Naive thymus-derived CD4-positive, alpha-beta T cell (primary cell): Measurements from ENCODE around the gene MAG. TPM values are rescaled to one million over a fixed set of nuclear protein-coding genes. Genes with fewer than 3 reads are reported as not detected.

Experiments
- ATAC-seq: fragments of 150-1000 bp; cut with Tn5 transposase; 2 replicates; pipeline ENCODE4 v1.10.0; 2021; ENCODE audit warnings: mild to moderate bottlenecking, moderate library complexity
- CTCF ChIA-PET: fragments of 350-600 bp; sonication (Branson Sonifier 250); formaldehyde crosslinking; loops from one replicate; lab custom pipeline; 2021; ENCODE audit warnings: antibody characterized with exemption; lab: Charles Lee
- POLR2A ChIA-PET: fragments of 350-600 bp; sonication (Branson Sonifier 250); formaldehyde crosslinking; loops from one replicate; lab custom pipeline; 2021; ENCODE audit warnings: antibody characterized with exemption, inconsistent platforms; lab: Charles Lee
- DNase-seq, 9 donors: peaks; one replicate each; pipeline versions ENCODE4 v3.0.0 to v3.0.0-alpha.2; 2020 to 2022; ENCODE audit warnings: mixed read lengths in 1 of 9
- H3K27ac ChIP-seq: one replicate; pipeline ENCODE4 v1.7.0; 2013; ENCODE audit warnings: mild to moderate bottlenecking, low read depth, low read length, moderate library complexity
- H3K27me3 ChIP-seq, 2 donors: one replicate each; pipeline ENCODE4 v1.7.0; 2013; ENCODE audit warnings: low read length in 2 of 2, mild to moderate bottlenecking in 2 of 2, moderate library complexity in 2 of 2; ENCODE audit not compliant: control insufficient read depth in 2 of 2, insufficient read depth in 2 of 2
- H3K36me3 ChIP-seq, 3 experiments: 1 replicate in 2 of 3; 2 replicates in 1 of 3; pipeline ENCODE4 v1.7.0; 2013; ENCODE audit warnings: low read length in 3 of 3, mild to moderate bottlenecking in 3 of 3, moderate library complexity in 1 of 3; ENCODE audit not compliant: insufficient read depth in 3 of 3, control insufficient read depth in 2 of 3
- H3K4me1 ChIP-seq, 2 donors: one replicate each; pipeline ENCODE4 v1.7.0; 2013; ENCODE audit warnings: low read length in 2 of 2, mild to moderate bottlenecking in 2 of 2, moderate library complexity in 1 of 2; ENCODE audit not compliant: control insufficient read depth in 2 of 2, insufficient read depth in 2 of 2
- H3K4me3 ChIP-seq: 2 replicates; pipeline ENCODE4 v1.7.0; 2013; ENCODE audit warnings: mild to moderate bottlenecking, low read length
- H3K9me3 ChIP-seq, 3 experiments: 1 replicate in 2 of 3; 2 replicates in 1 of 3; pipeline ENCODE4 v1.7.0; 2013; ENCODE audit warnings: low read length in 3 of 3; ENCODE audit not compliant: control insufficient read depth in 2 of 3
- H3K27ac Mint-ChIP-seq, 9 donors: one replicate each; pipeline ENCODE4 v1.8.0; 2020 to 2022; ENCODE audit warnings: mixed read lengths in 9 of 9, mild to moderate bottlenecking in 8 of 9, moderate library complexity in 5 of 9, inconsistent platforms in 2 of 9
- H3K27me3 Mint-ChIP-seq, 5 donors: one replicate each; pipeline ENCODE4 v1.8.0; 2021 to 2022; ENCODE audit warnings: mixed read lengths in 5 of 5, mild to moderate bottlenecking in 1 of 5
- H3K36me3 Mint-ChIP-seq, 5 donors: one replicate each; pipeline ENCODE4 v1.8.0; 2020 to 2022; ENCODE audit warnings: mixed read lengths in 5 of 5, mild to moderate bottlenecking in 3 of 5, inconsistent platforms in 1 of 5
- H3K4me1 Mint-ChIP-seq, 7 donors: one replicate each; pipeline ENCODE4 v1.8.0; 2020 to 2022; ENCODE audit warnings: mixed read lengths in 7 of 7, mild to moderate bottlenecking in 3 of 7, inconsistent platforms in 1 of 7
- H3K4me3 Mint-ChIP-seq, 10 donors: one replicate each; pipeline ENCODE4 v1.8.0; 2020 to 2022; ENCODE audit warnings: mild to moderate bottlenecking in 10 of 10, mixed read lengths in 10 of 10, moderate library complexity in 6 of 10, inconsistent platforms in 2 of 10
- H3K9me3 Mint-ChIP-seq, 11 donors: one replicate each; pipeline ENCODE4 v1.8.0; 2020 to 2022; ENCODE audit warnings: mixed read lengths in 11 of 11, mild to moderate bottlenecking in 4 of 11, inconsistent platforms in 1 of 11, moderate library complexity in 1 of 11
- intact Hi-C, 2 donors: fragments of 100-400 bp; cut with micrococcal nuclease; formaldehyde crosslinking; loops; one replicate each; pipeline ENCODE4 v1.15.1; 2023
- polyA plus RNA-seq, 2 donors: library from polyadenylated mRNA; unstranded; fragments of 300-500 nt; fragmentation: Illumina TruSeq; gene quantifications; one replicate each; pipeline ENCODE4 v1.2.3, GENCODE V29; 2021
- total RNA-seq, 6 experiments: library from RNA in 5 of 6; stranded (reverse) in 5 of 6; gene quantifications; 1 replicate in 5 of 6; 2 replicates in 1 of 6; pipeline ENCODE4 v1.2.3 and lab custom pipeline; 2021 to 2026

Gene MAG
- total and polyA plus RNA-seq, 7 experiments from 2014 or later = 0.29 to 0.31 TPM; not detected in 5

- Mint-ChIP-seq H3K4me3 (no peak overlapping the region), H3K36me3 (no peaks in the 10 kb centered on the region), H3K27ac (no peak overlapping the region), H3K4me1 (peaks cover 0 to 7% (median 0%) of the 10 kb centered on the region in 7 donors), H3K9me3 (no peaks in the 10 kb centered on the region), H3K27me3 (no peaks in the 10 kb centered on the region)
- Histone ChIP-seq H3K4me1 (peaks cover 0 to 11% of the 10 kb centered on the region in 2 donors), H3K27ac (no peak overlapping the region), H3K36me3 (no peaks in the 10 kb centered on the region), H3K27me3 (no peaks in the 10 kb centered on the region), H3K9me3 (no peaks in the 10 kb centered on the region), H3K4me3 (no peak overlapping the region)
- ATAC-seq (no peak), DNase-seq (no peak)
- intact Hi-C loops = no loop called here
- POLR2A ChIA-PET = no interaction called here
- CTCF ChIA-PET = no interaction called here
These were observed 8.3 kb downstream of the MAG start for GRCh38 chr19:35300339-35300649.

- ChIA-PET CTCF (no interaction called here), POLR2A (interaction anchor here (0.7 kb wide), 1 partner anchor 184 kb away, joined by 3 read pairs; no protein-coding TSS in a partner anchor)
- no peaks in the 10 kb centered on the region for H3K27me3 ChIP-seq
- ATAC-seq (no peak), DNase-seq (no peak)
- H3K27me3 Mint-ChIP-seq = no peaks in the 10 kb centered on the region
- H3K4me1 Mint-ChIP-seq = no peaks in the 10 kb centered on the region
- H3K4me1 ChIP-seq = no peaks in the 10 kb centered on the region
- no peaks in the 10 kb centered on the region for H3K9me3 Mint-ChIP-seq
- no peaks in the 10 kb centered on the region for H3K36me3 Mint-ChIP-seq
- no peak overlapping the region for H3K4me3 ChIP-seq
- H3K27ac ChIP-seq = no peak overlapping the region
- no peak overlapping the region for H3K4me3 Mint-ChIP-seq
- intact Hi-C loops = no loop called here
- no peaks in the 10 kb centered on the region for H3K36me3 ChIP-seq
- H3K9me3 ChIP-seq = no peaks in the 10 kb centered on the region
- no peak overlapping the region for H3K27ac Mint-ChIP-seq
These were observed 10.0 kb downstream of the MAG start for GRCh38 chr19:35301961-35302360.

- H3K36me3 Mint-ChIP-seq = no peaks in the 10 kb centered on the region
- no peaks in the 10 kb centered on the region for H3K27me3 Mint-ChIP-seq
- no peaks in the 10 kb centered on the region for H3K9me3 ChIP-seq
- no peaks in the 10 kb centered on the region for H3K27me3 ChIP-seq
- no peaks in the 10 kb centered on the region for H3K9me3 Mint-ChIP-seq
- H3K27ac ChIP-seq = no peak overlapping the region
- H3K4me1 ChIP-seq = no peaks in the 10 kb centered on the region
- H3K4me3 Mint-ChIP-seq = no peak overlapping the region
- no peaks in the 10 kb centered on the region for H3K4me1 Mint-ChIP-seq
- intact Hi-C loops = no loop called here
- H3K4me3 ChIP-seq = no peak overlapping the region
- H3K36me3 ChIP-seq = no peaks in the 10 kb centered on the region
- POLR2A ChIA-PET = no interaction called here
- H3K27ac Mint-ChIP-seq = no peak overlapping the region
- CTCF ChIA-PET = no interaction called here
- DNase-seq (no peak), ATAC-seq (no peak)
These were observed 10.5 kb downstream of the MAG start for GRCh38 chr19:35302446-35302845.

- H3K4me3 ChIP-seq = no peak overlapping the region
- no peaks in the 10 kb centered on the region for H3K4me1 ChIP-seq
- H3K36me3 ChIP-seq = no peaks in the 10 kb centered on the region
- Mint-ChIP-seq H3K4me3 (no peak overlapping the region), H3K36me3 (no peaks in the 10 kb centered on the region), H3K27ac (no peak overlapping the region), H3K27me3 (peaks cover 0 to 4% (median 0%) of the 10 kb centered on the region in 5 donors), H3K4me1 (no peaks in the 10 kb centered on the region), H3K9me3 (no peaks in the 10 kb centered on the region)
- CTCF ChIA-PET = no interaction called here
- ATAC-seq (no peak), DNase-seq (no peak)
- no peaks in the 10 kb centered on the region for H3K27me3 ChIP-seq
- H3K9me3 ChIP-seq = no peaks in the 10 kb centered on the region
- POLR2A ChIA-PET = no interaction called here
- no peak overlapping the region for H3K27ac ChIP-seq
- intact Hi-C loops = no loop called here
These were observed 11.5 kb downstream of the MAG start for GRCh38 chr19:35303357-35303915.

- Histone ChIP-seq H3K9me3 (no peaks in the 10 kb centered on the region), H3K27me3 (no peaks in the 10 kb centered on the region), H3K4me3 (no peak overlapping the region), H3K4me1 (no peaks in the 10 kb centered on the region), H3K36me3 (no peaks in the 10 kb centered on the region), H3K27ac (no peak overlapping the region)
- intact Hi-C loops = no loop called here
- no peaks in the 10 kb centered on the region for H3K36me3 Mint-ChIP-seq
- H3K9me3 Mint-ChIP-seq = no peaks in the 10 kb centered on the region
- H3K4me3 Mint-ChIP-seq = no peak overlapping the region
- no peak for DNase-seq
- POLR2A ChIA-PET = no interaction called here
- CTCF ChIA-PET = interaction anchor here (0.6 kb wide), 1 partner anchor 159 kb away, joined by 5 read pairs; no protein-coding TSS in a partner anchor
- peaks cover 0 to 4% (median 0%) of the 10 kb centered on the region in 5 donors for H3K27me3 Mint-ChIP-seq
- no peak overlapping the region for H3K27ac Mint-ChIP-seq
- H3K4me1 Mint-ChIP-seq = no peaks in the 10 kb centered on the region
- ATAC-seq = no peak
These were observed 12.1 kb downstream of the MAG start for GRCh38 chr19:35304036-35304435.

- ChIA-PET CTCF (no interaction called here), POLR2A (no interaction called here)
- H3K27me3 Mint-ChIP-seq = peaks cover 0 to 4% (median 0%) of the 10 kb centered on the region in 5 donors
- no peak overlapping the region for H3K4me3 ChIP-seq
- intact Hi-C loops = no loop called here
- H3K36me3 ChIP-seq = no peaks in the 10 kb centered on the region
- no peaks in the 10 kb centered on the region for H3K9me3 Mint-ChIP-seq
- no peak overlapping the region for H3K4me3 Mint-ChIP-seq
- H3K4me1 Mint-ChIP-seq = no peaks in the 10 kb centered on the region
- H3K27ac Mint-ChIP-seq = no peak overlapping the region
- no peak for DNase-seq
- ATAC-seq = no peak
- H3K4me1 ChIP-seq = no peaks in the 10 kb centered on the region
- H3K9me3 ChIP-seq = no peaks in the 10 kb centered on the region
- no peaks in the 10 kb centered on the region for H3K36me3 Mint-ChIP-seq
- H3K27me3 ChIP-seq = no peaks in the 10 kb centered on the region
- H3K27ac ChIP-seq = no peak overlapping the region
These were observed 13.2 kb downstream of the MAG start for GRCh38 chr19:35305181-35305580.

GRCh38 chr19:35306473-35307246 is 14.7 kb downstream of the MAG start:
- intact Hi-C loops = no loop called here
- DNase-seq (no peak), ATAC-seq (no peak)
- Histone ChIP-seq H3K9me3 (no peaks in the 10 kb centered on the region), H3K27ac (no peak overlapping the region), H3K36me3 (no peaks in the 10 kb centered on the region), H3K4me3 (no peak overlapping the region), H3K27me3 (no peaks in the 10 kb centered on the region), H3K4me1 (no peaks in the 10 kb centered on the region)
- ChIA-PET POLR2A (no interaction called here), CTCF (no interaction called here)
- Mint-ChIP-seq H3K27me3 (peaks cover 0 to 4% (median 0%) of the 10 kb centered on the region in 5 donors), H3K36me3 (no peaks in the 10 kb centered on the region), H3K4me3 (no peak overlapping the region), H3K27ac (no peak overlapping the region), H3K9me3 (no peaks in the 10 kb centered on the region), H3K4me1 (peaks cover 0 to 2% (median 0%) of the 10 kb centered on the region in 7 donors)
